ENCODE results near the gene FRZB.

The FRZB gene

DNA sequence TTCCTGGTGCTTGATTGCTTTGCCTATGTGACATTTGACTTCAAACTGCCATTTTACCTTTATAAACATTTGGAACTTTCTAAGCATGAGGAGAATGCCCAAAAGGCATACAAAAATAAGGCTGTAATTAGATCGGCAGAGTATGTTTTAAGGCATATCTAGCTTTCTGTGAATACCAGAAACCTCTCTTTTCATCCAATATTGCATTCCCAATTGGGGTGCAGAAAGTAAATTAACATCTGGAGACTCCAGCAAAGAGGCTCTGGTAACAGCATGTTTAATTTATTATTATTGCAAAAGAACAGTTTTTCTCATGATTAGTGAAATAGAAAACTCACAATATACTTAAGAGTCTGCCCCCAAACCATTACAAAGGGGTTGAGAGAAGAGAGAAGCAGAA, 32.1 kb downstream of the FRZB start:
- no peak overlapping the region for H3K4ac ChIP-seq (ENCODE audit: low read length)
- no peak overlapping the region for H3K23ac ChIP-seq (ENCODE audit: low read depth, low read length, poor library complexity)
- no peak overlapping the region for H2BK120ac ChIP-seq (ENCODE audit: low read depth, low read length)

DNA sequence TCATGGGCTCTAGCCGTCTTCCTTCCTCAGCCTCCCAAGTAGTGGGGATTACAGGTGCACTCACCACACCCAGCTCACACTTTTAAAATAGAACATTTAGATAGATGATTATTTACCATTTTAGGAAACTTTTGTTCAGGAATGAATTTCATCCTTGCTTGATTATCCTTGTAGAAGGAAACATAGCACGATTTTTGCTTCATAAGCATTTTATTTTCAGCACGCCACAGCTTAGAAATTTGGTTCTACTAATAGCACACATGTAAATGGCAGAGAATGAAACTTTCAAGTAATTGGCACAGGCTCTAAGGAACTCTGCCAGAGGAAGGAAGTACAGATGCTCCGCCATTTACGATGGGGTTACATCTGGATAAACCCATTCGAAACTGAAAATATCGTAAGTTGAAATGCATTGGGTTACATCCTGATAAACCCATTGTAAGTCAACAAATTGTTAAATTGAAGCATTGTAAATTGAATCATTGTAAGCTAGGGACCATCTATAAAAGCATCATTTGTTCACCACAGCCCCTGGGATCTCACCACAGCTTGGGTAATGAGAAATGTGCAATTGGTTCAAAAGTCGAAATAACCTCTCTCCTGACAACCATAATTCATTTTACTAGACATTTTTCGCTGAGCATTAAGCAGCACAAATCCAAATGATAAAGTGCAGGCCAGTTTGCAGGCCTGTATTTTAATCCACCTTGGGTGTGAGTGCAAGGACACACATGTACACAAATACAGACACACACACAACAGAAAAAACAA, 33.2 kb downstream of the FRZB start:
- Histone ChIP-seq H3K27me3 (ENCODE audit: control insufficient read depth in 3 of 3, insufficient read depth in 3 of 3, low read depth in 1 of 3, low read length in 3 of 3) (no peaks in the 10 kb centered on the region), H3K14ac (ENCODE audit: low read length) (no peak overlapping the region), H3K27ac (replicated peaks; ENCODE audit: low read length) (no peak overlapping the region), H4K8ac (ENCODE audit: low read depth, low read length) (no peak overlapping the region), H2BK5ac (ENCODE audit: low read length) (no peak overlapping the region), H2BK120ac (ENCODE audit: low read depth, low read length) (no peak overlapping the region), H3K9ac (ENCODE audit: low read depth, low read length, poor library complexity) (no peak overlapping the region), H3K9me3 (replicated peaks in 1 of 2; ENCODE audit: control insufficient read depth in 2 of 2, insufficient read depth in 1 of 2, low read depth in 1 of 2, low read length in 2 of 2) (no peaks in the 10 kb centered on the region), H2BK12ac (ENCODE audit: low read length) (no peak overlapping the region), H3K23ac (ENCODE audit: low read depth, low read length, poor library complexity) (no peak overlapping the region), H2AFZ (ENCODE audit: low read length) (no peak overlapping the region), H3K18ac (ENCODE audit: low read length) (no peak overlapping the region), H3K79me1 (ENCODE audit: low read depth, low read length) (no peaks in the 10 kb centered on the region), H3K4me2 (ENCODE audit: insufficient read depth, low read length, poor library complexity, severe bottlenecking) (no peak overlapping the region), H3K4me1 (ENCODE audit: control insufficient read depth in 2 of 2, insufficient read depth in 1 of 2, low read depth in 1 of 2, low read length in 2 of 2) (peaks cover 0 to 3% of the 10 kb centered on the region in 2 donors), H2BK15ac (ENCODE audit: low read length) (no peak overlapping the region), H3K36me3 (replicated peaks in 1 of 2; ENCODE audit: control insufficient read depth in 2 of 2, insufficient read depth in 2 of 2, low read length in 2 of 2) (peaks cover 0 to 14% of the 10 kb centered on the region in 2 donors), H4K91ac (ENCODE audit: low read depth, low read length, poor library complexity) (no peak overlapping the region), H3K4ac (ENCODE audit: low read length) (no peak overlapping the region), H3K4me3 (ENCODE audit: low read length in 2 of 2) (no peak overlapping the region), H2AK5ac (ENCODE audit: low read depth, low read length) (no peak overlapping the region)
- DNase-seq (ENCODE audit: low spot score): no peak
- no CpG with 5 or more reads among the region's 9 CpGs for WGBS, 2 donors (ENCODE audit: extremely low coverage in 2 of 2, insufficient read length in 2 of 2, insufficient replicate concordance in 1 of 2)

More for the DNA sequence above, 32.1 kb downstream of the FRZB start:
- Histone ChIP-seq H3K4me1 (ENCODE audit: control insufficient read depth in 2 of 2, insufficient read depth in 1 of 2, low read depth in 1 of 2, low read length in 2 of 2) (peaks cover 0 to 3% of the 10 kb centered on the region in 2 donors), H3K9ac (ENCODE audit: low read depth, low read length, poor library complexity) (no peak overlapping the region), H3K14ac (ENCODE audit: low read length) (no peak overlapping the region), H4K91ac (ENCODE audit: low read depth, low read length, poor library complexity) (no peak overlapping the region), H3K4me2 (ENCODE audit: insufficient read depth, low read length, poor library complexity, severe bottlenecking) (no peak overlapping the region), H2BK5ac (ENCODE audit: low read length) (no peak overlapping the region), H3K9me3 (replicated peaks in 1 of 2; ENCODE audit: control insufficient read depth in 2 of 2, insufficient read depth in 1 of 2, low read depth in 1 of 2, low read length in 2 of 2) (no peaks in the 10 kb centered on the region), H3K36me3 (replicated peaks in 1 of 2; ENCODE audit: control insufficient read depth in 2 of 2, insufficient read depth in 2 of 2, low read length in 2 of 2) (peaks cover 0 to 14% of the 10 kb centered on the region in 2 donors), H3K27ac (replicated peaks; ENCODE audit: low read length) (no peak overlapping the region), H2AK5ac (ENCODE audit: low read depth, low read length) (no peak overlapping the region), H3K4me3 (ENCODE audit: low read length in 2 of 2) (no peak overlapping the region), H4K8ac (ENCODE audit: low read depth, low read length) (no peak overlapping the region), H3K18ac (ENCODE audit: low read length) (no peak overlapping the region), H2BK12ac (ENCODE audit: low read length) (no peak overlapping the region), H2AFZ (ENCODE audit: low read length) (no peak overlapping the region), H3K79me1 (ENCODE audit: low read depth, low read length) (no peaks in the 10 kb centered on the region), H2BK15ac (ENCODE audit: low read length) (no peak overlapping the region), H3K27me3 (ENCODE audit: control insufficient read depth in 3 of 3, insufficient read depth in 3 of 3, low read depth in 1 of 3, low read length in 3 of 3) (no peaks in the 10 kb centered on the region)
- no peak for DNase-seq (ENCODE audit: low spot score)
- WGBS, 2 donors (ENCODE audit: extremely low coverage in 2 of 2, insufficient read length in 2 of 2, insufficient replicate concordance in 1 of 2): no CpG with 5 or more reads among the region's 1 CpG

- no CpG with 5 or more reads among the region's 3 CpGs for WGBS, 2 donors (ENCODE audit: extremely low coverage in 2 of 2, insufficient read length in 2 of 2, insufficient replicate concordance in 1 of 2)
- Histone ChIP-seq H3K4ac (ENCODE audit: low read length) (no peak overlapping the region), H3K27me3 (ENCODE audit: control insufficient read depth in 3 of 3, insufficient read depth in 3 of 3, low read depth in 1 of 3, low read length in 3 of 3) (no peaks in the 10 kb centered on the region), H2BK12ac (ENCODE audit: low read length) (no peak overlapping the region), H2BK15ac (ENCODE audit: low read length) (no peak overlapping the region), H3K9ac (ENCODE audit: low read depth, low read length, poor library complexity) (no peak overlapping the region), H3K18ac (ENCODE audit: low read length) (no peak overlapping the region), H3K79me1 (ENCODE audit: low read depth, low read length) (no peaks in the 10 kb centered on the region), H3K27ac (replicated peaks; ENCODE audit: low read length) (peak overlapping the region; percentile 43), H3K23ac (ENCODE audit: low read depth, low read length, poor library complexity) (no peak overlapping the region), H3K14ac (ENCODE audit: low read length) (no peak overlapping the region), H2BK5ac (ENCODE audit: low read length) (no peak overlapping the region), H3K9me3 (replicated peaks in 1 of 2; ENCODE audit: control insufficient read depth in 2 of 2, insufficient read depth in 1 of 2, low read depth in 1 of 2, low read length in 2 of 2) (no peaks in the 10 kb centered on the region), H3K36me3 (replicated peaks in 1 of 2; ENCODE audit: control insufficient read depth in 2 of 2, insufficient read depth in 2 of 2, low read length in 2 of 2) (peaks cover 0 to 12% of the 10 kb centered on the region in 2 donors), H4K8ac (ENCODE audit: low read depth, low read length) (no peak overlapping the region), H3K4me2 (ENCODE audit: insufficient read depth, low read length, poor library complexity, severe bottlenecking) (no peak overlapping the region), H4K91ac (ENCODE audit: low read depth, low read length, poor library complexity) (no peak overlapping the region), H3K4me3 (ENCODE audit: low read length in 2 of 2) (peak overlapping the region in 1 of 2 donors; percentile 28), H2AK5ac (ENCODE audit: low read depth, low read length) (no peak overlapping the region), H2AFZ (ENCODE audit: low read length) (no peak overlapping the region), H3K4me1 (ENCODE audit: control insufficient read depth in 2 of 2, insufficient read depth in 1 of 2, low read depth in 1 of 2, low read length in 2 of 2) (peaks cover 0 to 3% of the 10 kb centered on the region in 2 donors), H2BK120ac (ENCODE audit: low read depth, low read length) (no peak overlapping the region)
- DNase-seq (ENCODE audit: low spot score): no peak
These were observed 34.5 kb downstream of the FRZB start for GRCh38 chr2:182831921-182832320.

- Histone ChIP-seq H3K27me3 (ENCODE audit: control insufficient read depth in 3 of 3, insufficient read depth in 3 of 3, low read depth in 1 of 3, low read length in 3 of 3) (no peaks in the 10 kb centered on the region), H3K27ac (replicated peaks; ENCODE audit: low read length) (no peak overlapping the region), H3K4me3 (ENCODE audit: low read length in 2 of 2) (no peak overlapping the region), H2BK5ac (ENCODE audit: low read length) (no peak overlapping the region), H3K18ac (ENCODE audit: low read length) (no peak overlapping the region), H3K9ac (ENCODE audit: low read depth, low read length, poor library complexity) (no peak overlapping the region), H3K4me1 (ENCODE audit: control insufficient read depth in 2 of 2, insufficient read depth in 1 of 2, low read depth in 1 of 2, low read length in 2 of 2) (peaks cover 0 to 4% of the 10 kb centered on the region in 2 donors), H3K23ac (ENCODE audit: low read depth, low read length, poor library complexity) (no peak overlapping the region), H2BK120ac (ENCODE audit: low read depth, low read length) (no peak overlapping the region), H2BK15ac (ENCODE audit: low read length) (no peak overlapping the region), H4K91ac (ENCODE audit: low read depth, low read length, poor library complexity) (no peak overlapping the region), H3K79me1 (ENCODE audit: low read depth, low read length) (no peaks in the 10 kb centered on the region), H3K4ac (ENCODE audit: low read length) (no peak overlapping the region), H3K4me2 (ENCODE audit: insufficient read depth, low read length, poor library complexity, severe bottlenecking) (no peak overlapping the region), H3K9me3 (replicated peaks in 1 of 2; ENCODE audit: control insufficient read depth in 2 of 2, insufficient read depth in 1 of 2, low read depth in 1 of 2, low read length in 2 of 2) (no peaks in the 10 kb centered on the region), H2BK12ac (ENCODE audit: low read length) (no peak overlapping the region), H4K8ac (ENCODE audit: low read depth, low read length) (no peak overlapping the region), H3K14ac (ENCODE audit: low read length) (no peak overlapping the region), H2AK5ac (ENCODE audit: low read depth, low read length) (no peak overlapping the region), H3K36me3 (replicated peaks in 1 of 2; ENCODE audit: control insufficient read depth in 2 of 2, insufficient read depth in 2 of 2, low read length in 2 of 2) (peaks cover 0 to 12% of the 10 kb centered on the region in 2 donors), H2AFZ (ENCODE audit: low read length) (no peak overlapping the region)
- DNase-seq (ENCODE audit: low spot score): no peak
These were observed 35.3 kb downstream of the FRZB start for GRCh38 chr2:182831101-182831500.
